BE2C (cell line): Measurements from ENCODE around the gene ZP1.
A peak's percentile ranks its signal among the peaks of the same experiment; 100 is the strongest.

Source experiments
- DNase-seq: peaks from one replicate; pipeline ENCODE4 v3.0.0-alpha.2; 2020
- H3K27me3 ChIP-seq: fragments of 250-450 bp; sonication (Bioruptor Pico); 2 replicates; pipeline ENCODE4 v1.5.1; 2020; ENCODE audit warnings: mild to moderate bottlenecking
- H3K36me3 ChIP-seq: fragments of 250-450 bp; sonication (Bioruptor Pico); 2 replicates; pipeline ENCODE4 v1.5.1; 2020; ENCODE audit warnings: mild to moderate bottlenecking
- H3K4me1 ChIP-seq: fragments of 250-450 bp; sonication (Bioruptor Pico); 2 replicates; pipeline ENCODE4 v1.5.1; 2020
- H3K4me3 ChIP-seq: 2 replicates; pipeline ENCODE4 v1.5.1; 2011; ENCODE audit warnings: low read depth, low read length
- H3K9me3 ChIP-seq: fragments of 250-450 bp; sonication (Bioruptor Pico); 2 replicates; pipeline ENCODE4 v1.5.1; 2020
- CTCF ChIP-seq: IDR thresholded peaks from 2 replicates; pipeline ENCODE4 v1.5.1; 2012; ENCODE audit warnings: mild to moderate bottlenecking, low read depth, low read length

The ZP1 gene

DNA sequence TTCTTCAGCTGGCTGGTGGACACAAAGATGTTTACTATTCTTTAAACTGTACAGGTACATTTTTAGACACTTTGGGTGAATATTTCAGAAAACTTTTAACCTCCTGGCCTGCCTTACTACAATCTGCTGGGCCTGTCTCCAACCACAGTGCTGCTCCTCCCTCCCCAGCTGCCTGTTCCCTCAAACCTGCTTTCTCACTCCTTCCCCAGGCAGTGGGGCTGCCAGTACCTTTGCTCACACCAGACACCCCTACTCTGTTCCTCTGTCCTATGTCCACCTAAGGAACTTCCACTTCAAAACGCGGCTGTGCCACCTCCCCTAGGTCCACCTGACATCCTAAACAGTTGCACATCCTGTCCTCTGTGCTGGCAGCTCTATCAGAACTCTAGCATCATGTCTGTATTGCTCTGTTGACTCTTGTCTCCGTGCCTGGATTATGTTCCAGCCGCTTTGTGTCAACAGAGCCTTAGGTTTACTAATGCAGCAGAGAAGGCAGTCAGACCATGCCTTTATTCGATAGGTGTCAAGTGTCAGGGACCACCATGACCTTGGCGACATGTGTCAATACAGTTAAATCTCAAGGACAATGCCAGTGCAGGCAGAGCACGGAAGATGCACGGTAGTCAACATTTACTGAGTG is 13.4 kb downstream of the ZP1 start:
- TF ChIP-seq CTCF = no peak
- Histone ChIP-seq H3K36me3 (no peaks in the 10 kb centered on the region), H3K9me3 (no peaks in the 10 kb centered on the region), H3K4me3 (no peak overlapping the region), H3K4me1 (no peaks in the 10 kb centered on the region), H3K27me3 (no peaks in the 10 kb centered on the region)
- DNase-seq = no peak

- no peak overlapping the region for H3K4me3 ChIP-seq
- no peaks in the 10 kb centered on the region for H3K27me3 ChIP-seq
- DNase-seq = peak; percentile 51
- H3K36me3 ChIP-seq = no peaks in the 10 kb centered on the region
- peak; percentile 64 for TF ChIP-seq CTCF
- H3K4me1 ChIP-seq = no peaks in the 10 kb centered on the region; the same call in 1 of the 2 replicates
- no peaks in the 10 kb centered on the region for H3K9me3 ChIP-seq
These were observed 20.2 kb downstream of the ZP1 start for GRCh38 chr11:60887556-60887955.

DNA sequence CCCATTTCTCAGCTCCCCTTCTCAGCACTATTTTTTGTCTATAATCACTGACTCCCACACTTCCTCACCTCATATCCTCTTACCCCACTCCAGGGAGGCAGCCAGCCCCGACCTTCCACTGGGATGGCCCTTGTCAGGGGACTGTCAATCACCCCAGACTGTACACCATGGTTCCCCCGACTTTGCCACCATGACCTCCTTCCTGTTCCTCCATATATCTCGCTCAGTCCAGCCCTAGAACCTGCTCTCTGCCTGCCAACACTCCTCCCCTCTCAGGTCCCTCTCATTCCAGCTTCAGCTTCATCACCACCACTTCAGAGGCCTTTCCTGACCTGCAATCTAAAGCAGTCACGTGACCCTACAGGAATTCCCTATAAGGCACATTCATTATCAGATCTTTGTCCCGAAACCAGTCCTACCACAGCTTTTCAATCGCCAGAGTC is 22.5 kb downstream of the ZP1 start:
- Histone ChIP-seq H3K4me3 (no peak overlapping the region), H3K4me1 (no peaks in the 10 kb centered on the region; the same call in 1 of the 2 replicates), H3K36me3 (peaks cover 4% of the 10 kb centered on the region), H3K27me3 (no peaks in the 10 kb centered on the region), H3K9me3 (no peaks in the 10 kb centered on the region)
- no peak for DNase-seq
- TF ChIP-seq CTCF = no peak

- Histone ChIP-seq H3K9me3 (no peaks in the 10 kb centered on the region), H3K36me3 (peaks cover 4% of the 10 kb centered on the region), H3K4me1 (no peaks in the 10 kb centered on the region; the same call in 1 of the 2 replicates), H3K27me3 (no peaks in the 10 kb centered on the region), H3K4me3 (no peak overlapping the region)
- no peak for TF ChIP-seq CTCF
- no peak for DNase-seq
These were observed 23.4 kb downstream of the ZP1 start for GRCh38 chr11:60890696-60891095.

- H3K4me3 ChIP-seq = no peak overlapping the region
- H3K9me3 ChIP-seq = no peaks in the 10 kb centered on the region
- H3K27me3 ChIP-seq = no peaks in the 10 kb centered on the region
- peaks cover 8% of the 10 kb centered on the region for H3K36me3 ChIP-seq
- no peaks in the 10 kb centered on the region; the same call in 1 of the 2 replicates for H3K4me1 ChIP-seq
- DNase-seq = peak; percentile 31
- TF ChIP-seq CTCF = no peak
These were observed 23.9 kb downstream of the ZP1 start for GRCh38 chr11:60891103-60891741.

GRCh38 chr11:60895687-60896086 is 28.3 kb downstream of the ZP1 start:
- H3K4me3 ChIP-seq = no peak overlapping the region
- H3K27me3 ChIP-seq = no peaks in the 10 kb centered on the region
- no peaks in the 10 kb centered on the region for H3K9me3 ChIP-seq
- H3K4me1 ChIP-seq = no peaks in the 10 kb centered on the region; the same call in 1 of the 2 replicates
- no peak for DNase-seq
- H3K36me3 ChIP-seq = peaks cover 36% of the 10 kb centered on the region
- TF ChIP-seq CTCF = no peak
